A549 (cell line): Measurements from ENCODE around the gene BNIP1. TPM values are rescaled to one million over a fixed set of nuclear protein-coding genes. Genes with fewer than 3 reads are reported as not detected.

ENCODE experiments used
- ATAC-seq, 2 experiments: fragments of 200-7000 bp in 1 of 2; fragments of >200 bp in 1 of 2; cut with Nextera tagmentation in 1 of 2; cut with Tn5 transposase in 1 of 2; 3 replicates each; pipeline versions ENCODE4 v1.8.0 to v1.9.1; 2018 to 2020; ENCODE audit warnings: mild to moderate bottlenecking in 1 of 2, moderate library complexity in 1 of 2
- CTCF ChIA-PET: fragments of 300-600 bp; sonication (Branson Sonifier 250); formaldehyde crosslinking; extraction: SDS; loops from one replicate; lab custom pipeline; 2021; ENCODE audit warnings: antibody characterized with exemption, inconsistent platforms; lab: Yijun Ruan, JAX
- POLR2A ChIA-PET: fragments of 350-600 bp; formaldehyde crosslinking; extraction: SDS; loops from one replicate; lab custom pipeline; 2021; ENCODE audit warnings: antibody characterized with exemption, inconsistent platforms; lab: Yijun Ruan, JAX
- DNase-seq, 2 experiments: peaks; one replicate each; pipeline versions ENCODE4 v3.0.0 to v3.0.0-alpha.2; 2011 to 2016; ENCODE audit warnings: low read depth in 1 of 2, low spot score in 1 of 2
- FAIRE-seq: peaks from 2 replicates; lab custom pipeline; 2011; peaks lifted over from hg19 to GRCh38; lab: Jason Lieb, UNC
- H3K27ac ChIP-seq, 2 experiments: fragments of >200 bp; sonication (Bioruptor Twin); formaldehyde crosslinking; 3 replicates each; pipeline ENCODE4 v1.5.1; 2016 to 2017
- H3K4me1 ChIP-seq: fragments of >200 bp; sonication (Bioruptor Twin); formaldehyde crosslinking; 3 replicates; pipeline ENCODE4 v1.6.1; 2016
- H3K4me2 ChIP-seq: fragments of >200 bp; sonication (Bioruptor Twin); formaldehyde crosslinking; 3 replicates; pipeline ENCODE4 v1.6.1; 2016
- H3K4me3 ChIP-seq: fragments of >200 bp; sonication (Bioruptor Twin); formaldehyde crosslinking; 3 replicates; pipeline ENCODE4 v1.5.1; 2016
- H3K9me3 ChIP-seq: fragments of >200 bp; sonication (Bioruptor Twin); formaldehyde crosslinking; 3 replicates; pipeline ENCODE4 v1.6.1; 2016
- BHLHE40 ChIP-seq: IDR thresholded peaks from 2 replicates; pipeline ENCODE4 v1.6.1; 2012; ENCODE audit warnings: low read depth, low read length, inconsistent platforms
- CHD4 ChIP-seq: fragments of 200-600 bp; sonication (generic); IDR thresholded peaks from 2 replicates; pipeline ENCODE4 v1.6.1; 2016; ENCODE audit warnings: antibody characterized with exemption, mild to moderate bottlenecking, borderline replicate concordance
- EHF ChIP-seq: fragments of 250-450 bp; sonication (Bioruptor Pico); IDR thresholded peaks from 2 replicates; pipeline ENCODE4 v1.5.0; 2020; ENCODE audit warnings: mild to moderate bottlenecking
- FOSB ChIP-seq: fragments of 250-450 bp; sonication (Bioruptor Pico); IDR thresholded peaks from 2 replicates; pipeline ENCODE4 v1.5.0; 2020; ENCODE audit warnings: mild to moderate bottlenecking, moderate library complexity
- JUN ChIP-seq, 2 experiments: fragments of >200 bp; sonication (Bioruptor Twin); formaldehyde crosslinking; IDR thresholded peaks; 2 replicates in 1 of 2; 3 replicates in 1 of 2; pipeline ENCODE4 v1.6.1; 2016 to 2017
- JUNB ChIP-seq: fragments of >200 bp; sonication (Bioruptor Twin); formaldehyde crosslinking; IDR thresholded peaks from 2 replicates; pipeline ENCODE4 v1.6.1; 2016
- MAZ ChIP-seq: fragments of 150-350 bp; IDR thresholded peaks from 2 replicates; pipeline ENCODE4 v1.6.1; 2014; ENCODE audit warnings: antibody characterized with exemption, low read depth, low read length, borderline replicate concordance
- SREBF2 ChIP-seq: fragments of 450-650 bp; IDR thresholded peaks from 2 replicates; pipeline ENCODE4 v1.6.1; 2014; ENCODE audit warnings: mild to moderate bottlenecking, moderate library complexity
- TFCP2L1 ChIP-seq: fragments of 250-450 bp; sonication (Bioruptor Pico); IDR thresholded peaks from 2 replicates; pipeline ENCODE4 v1.5.0; 2021; ENCODE audit warnings: mild to moderate bottlenecking
- ZC3H11A ChIP-seq: fragments of 450-650 bp; IDR thresholded peaks from 2 replicates; pipeline ENCODE4 v1.6.1; 2014; ENCODE audit warnings: antibody characterized with exemption, mild to moderate bottlenecking
- ZFP36 ChIP-seq: fragments of 450-650 bp; IDR thresholded peaks from 2 replicates; pipeline ENCODE4 v1.6.1; 2014; ENCODE audit warnings: borderline replicate concordance; ENCODE audit not compliant: partially characterized antibody
- WGBS: methylation state at CpG from one replicate; pipeline ENCODE4 v1.1.6; 2017; ENCODE audit errors: missing lambda C conversion rate; 5-methylcytosine and 5-hydroxymethylcytosine counted together
- polyA plus RNA-seq, 4 experiments: library from polyadenylated mRNA; depleted of rRNA in 3 of 4; stranded (reverse); fragments of >200 nt; fragmentation: RNase III in 1 of 4; extraction: RNeasy Plus Mini Kit Qiagen cat#74134 plus additional on column Dnase treatment in 1 of 4; gene quantifications; 2 replicates in 3 of 4; 3 replicates in 1 of 4; pipeline ENCODE4 v1.2.3, GENCODE V29; 2011 to 2017
- TF ChIP-seq, protein P1 (sequence below): fragments of >200 bp; sonication (Bioruptor Twin); formaldehyde crosslinking; IDR thresholded peaks from 3 replicates; pipeline ENCODE4 v1.5.1; 2016

The BNIP1 gene
- polyA plus RNA-seq, 2 of the 4 experiments (the other 2 are of a cell fraction) = 15.8 to 26.7 TPM

DNA sequence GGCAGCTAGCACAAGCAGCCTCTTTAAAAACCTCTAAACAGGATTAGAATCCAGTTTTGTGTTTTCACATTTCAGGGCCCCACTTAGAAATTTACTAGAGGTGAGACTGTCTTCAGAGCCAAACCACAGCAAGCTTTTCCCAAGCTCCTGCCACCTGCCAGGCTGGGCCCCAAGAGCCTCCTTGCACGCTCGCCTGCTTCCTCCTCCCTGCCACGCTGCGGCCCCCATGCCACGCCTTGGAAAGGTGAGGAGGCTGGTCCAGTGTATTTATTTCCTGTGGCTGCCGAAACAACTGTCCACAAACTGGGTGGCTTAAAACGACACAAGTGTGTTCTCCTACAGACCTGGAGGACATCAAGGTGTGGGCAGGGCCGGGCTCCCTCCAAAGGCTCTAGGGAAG lies 47.2 kb downstream of the BNIP1 start:
- no peak overlapping the region for H3K4me2 ChIP-seq
- no peak for DNase-seq
- TF ChIP-seq, protein P1, sequence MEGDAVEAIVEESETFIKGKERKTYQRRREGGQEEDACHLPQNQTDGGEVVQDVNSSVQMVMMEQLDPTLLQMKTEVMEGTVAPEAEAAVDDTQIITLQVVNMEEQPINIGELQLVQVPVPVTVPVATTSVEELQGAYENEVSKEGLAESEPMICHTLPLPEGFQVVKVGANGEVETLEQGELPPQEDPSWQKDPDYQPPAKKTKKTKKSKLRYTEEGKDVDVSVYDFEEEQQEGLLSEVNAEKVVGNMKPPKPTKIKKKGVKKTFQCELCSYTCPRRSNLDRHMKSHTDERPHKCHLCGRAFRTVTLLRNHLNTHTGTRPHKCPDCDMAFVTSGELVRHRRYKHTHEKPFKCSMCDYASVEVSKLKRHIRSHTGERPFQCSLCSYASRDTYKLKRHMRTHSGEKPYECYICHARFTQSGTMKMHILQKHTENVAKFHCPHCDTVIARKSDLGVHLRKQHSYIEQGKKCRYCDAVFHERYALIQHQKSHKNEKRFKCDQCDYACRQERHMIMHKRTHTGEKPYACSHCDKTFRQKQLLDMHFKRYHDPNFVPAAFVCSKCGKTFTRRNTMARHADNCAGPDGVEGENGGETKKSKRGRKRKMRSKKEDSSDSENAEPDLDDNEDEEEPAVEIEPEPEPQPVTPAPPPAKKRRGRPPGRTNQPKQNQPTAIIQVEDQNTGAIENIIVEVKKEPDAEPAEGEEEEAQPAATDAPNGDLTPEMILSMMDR = no peak
- TF ChIP-seq, all 56 proteins: peak for 0
- CTCF ChIA-PET = interaction anchor here (1.4 kb wide), 1 partner anchor 11 kb away, joined by 3 read pairs; no protein-coding TSS in a partner anchor
- FAIRE-seq (no peak), ATAC-seq (no peak)
- Histone ChIP-seq H3K4me1 (no peaks in the 10 kb centered on the region), H3K9me3 (no peaks in the 10 kb centered on the region), H3K27ac (no peak overlapping the region), H3K4me3 (no peak overlapping the region)
- POLR2A ChIA-PET = no interaction called here
- WGBS = 57% methylated on average over 8 of the region's 8 CpGs

DNA sequence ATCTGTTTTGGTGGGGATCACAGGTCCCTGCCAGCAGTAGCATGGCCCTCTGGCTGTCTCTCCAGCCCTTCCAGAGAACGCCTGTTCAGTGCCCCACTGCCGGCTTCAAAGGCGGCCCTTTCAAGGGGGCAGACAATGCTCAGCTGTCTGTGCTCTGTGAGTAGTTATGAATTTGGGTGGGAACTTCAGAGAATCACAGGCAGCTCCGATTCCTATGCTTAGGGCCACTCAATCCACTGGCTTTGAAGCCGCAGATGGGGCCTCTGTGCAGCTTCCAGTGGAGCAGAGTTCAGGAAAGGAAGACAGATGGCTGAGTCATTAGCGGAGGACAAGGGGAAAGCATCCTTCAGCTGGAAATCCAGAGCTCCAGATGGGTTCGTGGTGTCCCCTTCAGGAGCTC lies 48.2 kb downstream of the BNIP1 start:
- FAIRE-seq = no peak
- no peaks in the 10 kb centered on the region for H3K4me1 ChIP-seq
- no peak for DNase-seq
- H3K9me3 ChIP-seq = no peaks in the 10 kb centered on the region
- POLR2A ChIA-PET = no interaction called here
- CTCF ChIA-PET = interaction anchor here (0.7 kb wide), 1 partner anchor 480 kb away, joined by 3 read pairs; no protein-coding TSS in a partner anchor
- no peak overlapping the region for H3K4me3 ChIP-seq
- 69% methylated on average over 7 of the region's 7 CpGs for WGBS
- no peak for TF ChIP-seq BHLHE40
- TF ChIP-seq EHF (CRISPR knock-in tag) = no peak
- no peak for TF ChIP-seq FOSB (CRISPR knock-in tag)
- no peak for TF ChIP-seq TFCP2L1 (CRISPR knock-in tag)
- no peak overlapping the region for H3K4me2 ChIP-seq
- H3K27ac ChIP-seq = no peak overlapping the region
- no peak for ATAC-seq

DNA sequence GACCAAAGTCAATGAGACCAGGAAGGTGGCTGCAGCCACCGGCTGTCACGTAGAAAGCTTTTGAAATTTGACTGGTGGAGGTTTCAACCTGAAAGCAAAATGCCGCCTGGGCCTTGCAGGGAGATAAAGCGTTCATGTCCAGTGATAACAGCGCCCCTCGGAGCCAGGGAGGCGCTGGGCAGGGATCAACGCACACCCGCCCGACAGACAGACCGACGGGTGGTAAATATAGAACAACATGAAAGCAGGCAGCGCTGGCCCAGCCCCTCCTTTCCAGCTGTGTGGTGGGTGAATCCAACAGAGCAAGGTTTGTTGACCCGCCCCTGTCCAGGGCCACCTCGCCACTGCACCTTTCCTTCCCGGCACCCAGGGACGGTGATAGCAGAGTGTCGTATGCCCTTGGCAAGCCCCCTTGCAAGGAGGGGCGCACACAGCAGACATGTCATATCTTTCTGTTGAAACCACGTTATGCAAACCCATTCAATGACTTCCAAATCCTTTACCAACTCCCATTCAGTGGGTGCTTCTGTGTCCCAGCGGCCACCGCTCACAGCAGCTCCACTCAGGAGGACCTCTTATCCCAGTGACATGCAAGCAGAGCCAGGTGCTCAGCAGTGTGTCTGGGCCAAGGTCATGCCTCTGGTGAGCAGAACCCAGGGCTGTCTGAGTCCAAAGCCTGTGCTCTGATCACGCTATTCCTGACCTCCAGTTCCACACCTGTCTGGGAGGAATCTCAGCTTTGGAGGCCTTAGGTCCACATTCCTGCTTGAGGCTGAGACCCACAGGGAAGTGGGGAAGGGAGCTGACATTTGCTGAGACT lies 52.0 kb downstream of the BNIP1 start:
- peaks cover 20% of the 10 kb centered on the region for H3K9me3 ChIP-seq
- H3K27ac ChIP-seq = no peak overlapping the region
- FAIRE-seq = no peak
- no peak overlapping the region for H3K4me2 ChIP-seq
- ChIA-PET CTCF (interaction anchor here (0.7 to 1.4 kb wide), 5 partner anchors 10 to 65 kb away, joined by 3 to 5 read pairs (median 4); partner anchors contain the start of gene BNIP1), POLR2A (no interaction called here)
- WGBS = 65% methylated on average over 23 of the region's 23 CpGs
- no peak; a peak in 1 of 6 replicates for ATAC-seq
- peaks cover 1% of the 10 kb centered on the region; the same call in 1 of the 3 replicates for H3K4me1 ChIP-seq
- no peak for DNase-seq
- H3K4me3 ChIP-seq = no peak overlapping the region
- no peak for TF ChIP-seq ZFP36

DNA sequence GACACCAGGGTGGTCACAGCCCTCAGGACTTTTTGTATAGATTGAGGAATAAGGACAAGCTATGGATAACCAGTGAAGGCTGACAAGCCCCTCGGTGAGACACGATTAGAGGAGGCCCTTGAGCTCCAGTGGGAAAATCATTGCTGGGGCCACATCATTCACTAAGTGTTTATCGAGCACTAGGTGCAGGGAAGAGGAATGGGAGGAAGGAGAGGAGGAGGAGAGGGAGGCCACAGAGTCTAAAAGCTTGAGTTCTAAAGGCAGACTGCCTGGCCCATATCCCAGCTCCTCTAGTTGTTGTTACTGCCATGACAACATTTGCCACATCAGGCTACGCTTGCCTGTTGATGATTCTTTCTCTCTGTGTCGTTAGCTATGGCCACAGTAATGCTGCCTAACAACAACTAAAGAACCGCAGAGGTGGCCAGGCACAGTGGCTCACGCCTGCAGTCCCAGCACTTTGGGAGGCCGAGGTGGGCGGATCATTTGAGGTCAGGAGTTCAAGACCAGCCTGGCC lies 53.1 kb downstream of the BNIP1 start:
- TF ChIP-seq MAZ (no peak), JUNB (no peak), BHLHE40 (no peak), JUN (IDR thresholded peaks at IDR 0.05) (no peak), SREBF2 (no peak), ZC3H11A (no peak), ZFP36 (no peak), CHD4 (no peak)
- TF ChIP-seq, protein P1 = no peak
- Histone ChIP-seq H3K4me1 (peaks cover 12% of the 10 kb centered on the region), H3K4me3 (no peak overlapping the region), H3K4me2 (no peak overlapping the region), H3K27ac (no peak overlapping the region), H3K9me3 (peaks cover 20% of the 10 kb centered on the region)
- ATAC-seq (no peak), DNase-seq (no peak), FAIRE-seq (no peak)
- ChIA-PET POLR2A (interaction anchor here (0.5 kb wide), 1 partner anchor 359 kb away, joined by 3 read pairs; no protein-coding TSS in a partner anchor), CTCF (interaction anchor here (0.7 to 1.3 kb wide), 3 partner anchors 30 to 66 kb away, joined by 3 to 5 read pairs (median 4); partner anchors contain the start of gene BNIP1)
- WGBS = 70% methylated on average over 9 of the region's 9 CpGs
